Left lung (tissue), 10 donors: ENCODE data around the gene SH3BP1. TPM values are rescaled to one million over a fixed set of nuclear protein-coding genes. Genes with fewer than 3 reads are reported as not detected.
A peak's percentile ranks its signal among the peaks of the same experiment; 100 is the strongest.

Source experiments
- ATAC-seq: fragments of 200-7000 bp; cut with Tn5 transposase; one replicate; pipeline ENCODE4 v1.9.1; 2020; ENCODE audit warnings: moderate library complexity
- DNase-seq, 4 donors: peaks; one replicate each; pipeline ENCODE4 v3.0.0-alpha.2; 2013 to 2020
- H3K27ac ChIP-seq, 2 donors: fragments of 200-600 bp; sonication (generic) in 1 of 2; one replicate each; pipeline versions ENCODE4 v1.5.0 to v1.8.0; 2020 to 2021
- H3K27me3 ChIP-seq, 2 donors: fragments of 200-600 bp; sonication (generic) in 1 of 2; one replicate each; pipeline versions ENCODE4 v1.5.0 to v1.8.0; 2020 to 2021
- H3K36me3 ChIP-seq, 2 donors: fragments of 200-600 bp; sonication (generic) in 1 of 2; one replicate each; pipeline versions ENCODE4 v1.5.0 to v1.8.0; 2020 to 2021
- H3K4me1 ChIP-seq, 2 donors: fragments of 200-600 bp; one replicate each; pipeline ENCODE4 v1.8.0; 2021
- H3K4me3 ChIP-seq, 2 donors: fragments of 200-600 bp; sonication (generic) in 1 of 2; one replicate each; pipeline versions ENCODE4 v1.5.0 to v1.8.0; 2020 to 2021; ENCODE audit warnings: mild to moderate bottlenecking in 1 of 2
- H3K9me3 ChIP-seq, 2 donors: fragments of 200-600 bp; sonication (generic) in 1 of 2; one replicate each; pipeline versions ENCODE4 v1.5.0 to v1.8.0; 2020 to 2021
- intact Hi-C, 2 donors: fragments of 100-400 bp; cut with DNase I; formaldehyde crosslinking; loops; one replicate each; pipeline versions ENCODE4 v1.11.2 to v1.14.2; 2022
- polyA plus RNA-seq, 6 donors: library from polyadenylated mRNA; unstranded; fragments of 120-200 nt; gene quantifications; one replicate each; pipeline ENCODE4 v1.2.1, GENCODE V29; 2013; ENCODE audit not compliant: insufficient read length in 6 of 6
- total RNA-seq, 2 donors: library from RNA; stranded (reverse); fragmentation: NEBNext Ultra II Directional; extraction: Animal tissue kit (Norgen Biotek cat#: 25700); gene quantifications; one replicate each; pipeline ENCODE4 v1.2.1, GENCODE V29; 2021
- TF ChIP-seq, protein P1 (sequence below), 2 donors: fragments of 200-600 bp; sonication (generic) in 1 of 2; IDR thresholded peaks; one replicate each; pipeline versions ENCODE4 v1.5.0 to v1.8.0; 2021; ENCODE audit warnings: antibody characterized with exemption in 2 of 2
- donor health status: DM: no; HTN: yes; CAD: no.
- donor health status: DM: no; HTN: no; CAD: no.

SH3BP1 gene
- total and polyA plus RNA-seq, 8 donors, result 14.0 to 40.7 (median 27.7) TPM

DNA sequence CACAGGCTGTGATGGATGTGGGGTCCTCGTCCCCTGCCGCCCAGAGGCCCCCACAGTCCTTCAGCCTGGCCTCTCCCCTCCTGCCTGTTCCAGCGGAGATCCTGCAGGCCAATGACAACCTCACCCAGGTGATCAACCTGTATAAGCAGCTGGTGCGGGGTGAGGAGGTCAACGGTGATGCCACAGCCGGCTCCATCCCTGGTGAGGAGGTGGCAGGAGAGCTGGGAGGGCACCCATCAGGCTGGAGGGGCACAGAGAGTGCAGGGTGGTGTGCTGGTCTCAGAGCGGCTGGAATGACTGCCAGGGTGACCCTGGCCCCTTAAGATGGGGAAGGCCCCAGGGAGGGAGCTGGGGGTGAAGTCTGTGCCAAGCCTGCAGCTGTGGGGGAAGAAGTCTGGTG lies 14.6 kb upstream of the SH3BP1 start:
- Histone ChIP-seq H3K27me3 (no peaks in the 10 kb centered on the region), H3K36me3 (peaks cover 0 to 86% of the 10 kb centered on the region in 2 donors), H3K4me3 (no peak overlapping the region), H3K4me1 (peaks cover 11 to 50% of the 10 kb centered on the region in 2 donors), H3K9me3 (no peaks in the 10 kb centered on the region), H3K27ac (no peak overlapping the region)
- TF ChIP-seq, protein P1, sequence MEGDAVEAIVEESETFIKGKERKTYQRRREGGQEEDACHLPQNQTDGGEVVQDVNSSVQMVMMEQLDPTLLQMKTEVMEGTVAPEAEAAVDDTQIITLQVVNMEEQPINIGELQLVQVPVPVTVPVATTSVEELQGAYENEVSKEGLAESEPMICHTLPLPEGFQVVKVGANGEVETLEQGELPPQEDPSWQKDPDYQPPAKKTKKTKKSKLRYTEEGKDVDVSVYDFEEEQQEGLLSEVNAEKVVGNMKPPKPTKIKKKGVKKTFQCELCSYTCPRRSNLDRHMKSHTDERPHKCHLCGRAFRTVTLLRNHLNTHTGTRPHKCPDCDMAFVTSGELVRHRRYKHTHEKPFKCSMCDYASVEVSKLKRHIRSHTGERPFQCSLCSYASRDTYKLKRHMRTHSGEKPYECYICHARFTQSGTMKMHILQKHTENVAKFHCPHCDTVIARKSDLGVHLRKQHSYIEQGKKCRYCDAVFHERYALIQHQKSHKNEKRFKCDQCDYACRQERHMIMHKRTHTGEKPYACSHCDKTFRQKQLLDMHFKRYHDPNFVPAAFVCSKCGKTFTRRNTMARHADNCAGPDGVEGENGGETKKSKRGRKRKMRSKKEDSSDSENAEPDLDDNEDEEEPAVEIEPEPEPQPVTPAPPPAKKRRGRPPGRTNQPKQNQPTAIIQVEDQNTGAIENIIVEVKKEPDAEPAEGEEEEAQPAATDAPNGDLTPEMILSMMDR (IDR thresholded peaks at IDR 0.05), result no peak
- intact Hi-C loops, result no loop called here
- ATAC-seq (no peak), DNase-seq (no peak)

DNA sequence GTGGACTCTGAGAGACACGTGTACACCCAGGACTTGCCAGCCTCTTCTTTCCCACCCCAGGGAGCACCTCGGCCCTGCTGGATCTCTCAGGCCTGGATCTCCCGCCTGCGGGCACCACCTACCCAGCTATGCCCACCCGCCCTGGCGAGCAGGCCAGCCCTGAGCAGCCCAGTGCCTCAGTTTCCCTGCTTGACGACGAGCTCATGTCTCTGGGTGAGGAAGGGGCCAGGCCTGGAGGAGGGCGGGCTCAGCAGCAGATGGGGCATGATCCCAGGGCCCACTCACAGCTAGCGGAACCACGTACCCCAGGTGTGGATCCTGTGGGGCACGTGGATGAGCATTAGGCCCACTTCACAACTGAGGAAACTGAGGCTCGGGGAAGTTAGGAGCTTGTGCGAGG lies 13.7 kb upstream of the SH3BP1 start:
- Histone ChIP-seq H3K9me3 (no peaks in the 10 kb centered on the region), H3K27me3 (no peaks in the 10 kb centered on the region), H3K4me1 (peaks cover 11 to 50% of the 10 kb centered on the region in 2 donors), H3K36me3 (peaks cover 0 to 86% of the 10 kb centered on the region in 2 donors), H3K4me3 (no peak overlapping the region), H3K27ac (no peak overlapping the region)
- no peak for DNase-seq
- TF ChIP-seq, protein P1 (IDR thresholded peaks at IDR 0.05), result no peak
- no peak for ATAC-seq
- intact Hi-C loops, result no loop called here

DNA sequence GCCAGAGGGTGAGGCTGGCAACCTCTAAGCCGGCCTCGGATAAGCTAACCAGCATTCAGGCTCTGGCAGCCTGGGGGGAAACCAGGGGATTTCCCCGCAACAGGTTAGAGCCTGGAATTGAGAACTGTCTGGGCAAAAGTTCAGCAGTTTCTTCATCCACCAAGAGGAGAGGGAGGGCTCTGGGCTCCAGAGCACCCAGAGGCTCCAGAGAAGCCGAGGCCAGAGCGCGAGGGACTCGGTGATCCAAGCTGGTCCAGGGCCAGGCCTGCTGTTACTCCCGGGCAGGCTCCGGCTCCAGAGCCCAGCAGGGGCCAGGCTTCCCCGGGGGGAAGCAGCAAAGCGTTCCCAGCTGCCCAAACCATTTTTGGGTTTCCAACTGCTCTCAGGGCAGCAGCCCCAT lies 13.3 kb upstream of the SH3BP1 start:
- peak overlapping the region in 1 of 2 donors; percentile 65 for H3K27ac ChIP-seq
- peak in 1 of 4 donors; percentile 62 for DNase-seq
- H3K27me3 ChIP-seq, result no peaks in the 10 kb centered on the region
- TF ChIP-seq, protein P1 (IDR thresholded peaks at IDR 0.05), result no peak
- H3K36me3 ChIP-seq, result peaks cover 0 to 86% of the 10 kb centered on the region in 2 donors
- intact Hi-C loops, result no loop called here
- peak; percentile 41 for ATAC-seq
- H3K4me1 ChIP-seq, result peaks cover 11 to 50% of the 10 kb centered on the region in 2 donors
- no peak overlapping the region for H3K4me3 ChIP-seq
- no peaks in the 10 kb centered on the region for H3K9me3 ChIP-seq

DNA sequence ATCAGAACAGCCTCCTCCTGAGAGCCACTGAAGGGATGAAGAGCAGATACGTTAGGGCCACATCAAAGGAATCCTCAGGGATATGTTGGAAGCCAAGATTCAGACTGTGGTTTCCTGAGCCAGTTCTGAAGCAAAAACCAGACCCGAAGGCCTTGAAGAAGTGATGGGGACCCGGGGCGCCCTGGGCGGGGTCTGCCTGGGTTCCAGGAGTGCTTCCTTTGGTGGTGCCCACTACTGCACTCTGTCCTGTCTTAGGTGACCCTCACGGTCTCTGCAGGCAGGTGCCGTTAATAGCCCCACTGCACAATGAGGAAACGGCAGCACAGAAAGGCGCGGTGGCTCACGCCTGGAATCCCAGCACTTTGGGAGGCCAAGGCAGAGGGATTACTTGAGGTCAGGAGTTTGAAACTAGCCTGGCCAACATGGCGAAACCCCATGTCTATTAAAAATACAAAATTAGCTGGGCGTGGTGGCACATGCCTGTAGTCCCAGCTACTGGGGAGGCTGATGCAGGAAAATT lies 12.9 kb upstream of the SH3BP1 start:
- DNase-seq (no peak), ATAC-seq (no peak)
- Histone ChIP-seq H3K27me3 (no peaks in the 10 kb centered on the region), H3K27ac (peak overlapping the region in 1 of 2 donors; percentile 65), H3K9me3 (no peaks in the 10 kb centered on the region), H3K4me3 (no peak overlapping the region), H3K36me3 (peaks cover 0 to 86% of the 10 kb centered on the region in 2 donors), H3K4me1 (peaks cover 11 to 50% of the 10 kb centered on the region in 2 donors)
- TF ChIP-seq, protein P1 (IDR thresholded peaks at IDR 0.05), result no peak
- intact Hi-C loops, result no loop called here

DNA sequence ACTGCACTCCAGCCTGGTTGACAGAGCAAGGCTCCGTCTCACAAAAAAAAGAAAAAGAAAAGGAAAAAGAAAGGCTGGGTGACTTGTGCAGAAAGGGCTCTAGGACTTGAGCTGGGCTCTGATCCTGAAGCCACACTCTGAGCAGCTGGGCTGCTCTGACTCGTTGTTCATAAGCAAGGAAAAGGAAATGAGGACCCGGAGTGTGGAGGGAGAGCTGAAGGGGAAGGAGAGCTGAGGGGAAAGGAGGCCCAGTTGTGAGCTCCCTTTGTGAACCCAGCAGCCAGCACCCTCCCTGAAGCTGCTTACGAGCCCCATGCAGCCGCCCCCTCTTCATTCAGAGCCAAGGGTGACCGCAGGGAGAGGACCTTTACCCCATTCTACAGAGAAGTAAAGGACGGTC lies 12.3 kb upstream of the SH3BP1 start:
- intact Hi-C loops, result no loop called here
- no peak for ATAC-seq
- Histone ChIP-seq H3K27ac (peak overlapping the region; percentile 5 to 65), H3K27me3 (no peaks in the 10 kb centered on the region), H3K9me3 (no peaks in the 10 kb centered on the region), H3K4me1 (peaks cover 11 to 51% of the 10 kb centered on the region in 2 donors), H3K4me3 (no peak overlapping the region), H3K36me3 (peaks cover 0 to 87% of the 10 kb centered on the region in 2 donors)
- DNase-seq, result no peak
- TF ChIP-seq, protein P1 (IDR thresholded peaks at IDR 0.05), result no peak
